HFFc6 (cell line): ENCODE measurements around the gene PNLDC1. TPM values are rescaled to one million over a fixed set of nuclear protein-coding genes. Genes with fewer than 3 reads are reported as not detected.
"Not testable (repeated sequence)": the region's sequence is repeated elsewhere in the genome, so short reads cannot be mapped to it uniquely, and the experiment has no call there.

ENCODE experiments used
- DNase-seq: peaks from one replicate; pipeline ENCODE4 v3.0.0-alpha.2; 2018
- H3K27ac Mint-ChIP-seq: 2 replicates; pipeline ENCODE4 v1.8.0; 2020; ENCODE audit warnings: mild to moderate bottlenecking, mixed read lengths
- H3K27me3 Mint-ChIP-seq: 2 replicates; pipeline ENCODE4 v1.8.0; 2021; ENCODE audit warnings: mild to moderate bottlenecking, moderate library complexity, mixed read lengths; ENCODE audit not compliant: insufficient read depth
- H3K36me3 Mint-ChIP-seq: 2 replicates; pipeline ENCODE4 v1.8.0; 2021; ENCODE audit warnings: low read depth, mixed read lengths
- H3K4me1 Mint-ChIP-seq: 2 replicates; pipeline ENCODE4 v1.8.0; 2020; ENCODE audit warnings: low read depth, mixed read lengths
- H3K4me3 Mint-ChIP-seq: 2 replicates; pipeline ENCODE4 v1.8.0; 2020; ENCODE audit warnings: mild to moderate bottlenecking, moderate library complexity, mixed read lengths
- H3K9me3 Mint-ChIP-seq: 2 replicates; pipeline ENCODE4 v1.8.0; 2020; ENCODE audit warnings: mild to moderate bottlenecking, mixed read lengths
- CTCF ChIP-seq: fragments of 200-600 bp; sonication (generic); IDR thresholded peaks from 2 replicates; pipeline ENCODE4 v1.5.0; 2021; ENCODE audit warnings: antibody characterized with exemption, mild to moderate bottlenecking
- total RNA-seq, 6 experiments: library from RNA; stranded (reverse); fragmentation: NEBNext Ultra II Directional; extraction: Animal tissue kit (Norgen Biotek cat#: 25700); gene quantifications; 2 replicates in 1 of 6; 3 replicates in 5 of 6; pipeline ENCODE4 v1.2.3, GENCODE V29; 2021

PNLDC1 gene
- total RNA-seq, 6 experiments from 2014 or later = not detected

- TF ChIP-seq CTCF = no peak
- Mint-ChIP-seq H3K4me3 (no peak overlapping the region), H3K36me3 (no peaks in the 10 kb centered on the region), H3K27ac (no peak overlapping the region), H3K4me1 (no peaks in the 10 kb centered on the region), H3K9me3 (no peaks in the 10 kb centered on the region), H3K27me3 (no peaks in the 10 kb centered on the region; the same call in 1 of the 2 replicates)
- no peak for DNase-seq
Observed at GRCh38 chr6:159808647-159809046, 8.6 kb downstream of the PNLDC1 start.

- Mint-ChIP-seq H3K4me1 (no peaks in the 10 kb centered on the region), H3K4me3 (no peak overlapping the region), H3K9me3 (no peaks in the 10 kb centered on the region), H3K27ac (no peak overlapping the region), H3K36me3 (no peaks in the 10 kb centered on the region), H3K27me3 (peaks cover 1% of the 10 kb centered on the region)
- no peak for DNase-seq
- TF ChIP-seq CTCF = no peak
Observed at GRCh38 chr6:159809149-159809548, 9.1 kb downstream of the PNLDC1 start.

GRCh38 chr6:159813781-159814180 is 13.7 kb downstream of the PNLDC1 start:
- Mint-ChIP-seq H3K27ac (no peak overlapping the region), H3K4me1 (no peaks in the 10 kb centered on the region), H3K4me3 (no peak overlapping the region), H3K9me3 (no peaks in the 10 kb centered on the region), H3K36me3 (no peaks in the 10 kb centered on the region), H3K27me3 (peaks cover 1% of the 10 kb centered on the region)
- DNase-seq = no peak
- TF ChIP-seq CTCF = no peak

GRCh38 chr6:159815410-159815809 is 15.3 kb downstream of the PNLDC1 start:
- TF ChIP-seq CTCF = no peak
- no peaks in the 10 kb centered on the region for H3K4me1 Mint-ChIP-seq
- peaks cover 3% of the 10 kb centered on the region for H3K27me3 Mint-ChIP-seq
- no peak overlapping the region for H3K27ac Mint-ChIP-seq
- no peak overlapping the region for H3K4me3 Mint-ChIP-seq
- H3K9me3 Mint-ChIP-seq = no peaks in the 10 kb centered on the region
- DNase-seq = no peak
- no peaks in the 10 kb centered on the region for H3K36me3 Mint-ChIP-seq

- not testable (repeated sequence) for DNase-seq, H3K4me1 Mint-ChIP-seq, H3K27ac Mint-ChIP-seq, H3K9me3 Mint-ChIP-seq, H3K36me3 Mint-ChIP-seq, H3K4me3 Mint-ChIP-seq, H3K27me3 Mint-ChIP-seq
Observed at GRCh38 chr6:159816775-159817174, 16.7 kb downstream of the PNLDC1 start.

- no peaks in the 10 kb centered on the region for H3K36me3 Mint-ChIP-seq
- H3K4me1 Mint-ChIP-seq = peaks cover 11% of the 10 kb centered on the region; the same call in 1 of the 2 replicates
- no peak for TF ChIP-seq CTCF
- H3K27ac Mint-ChIP-seq = no peak overlapping the region
- H3K9me3 Mint-ChIP-seq = no peaks in the 10 kb centered on the region
- DNase-seq = no peak
- peaks cover 17% of the 10 kb centered on the region for H3K27me3 Mint-ChIP-seq
- no peak overlapping the region for H3K4me3 Mint-ChIP-seq
Observed at GRCh38 chr6:159817951-159818739, 18.1 kb downstream of the PNLDC1 start.
